Skin epidermis (tissue), 12 donors: ENCODE data around the gene HOOK1.

Source experiments
- H3K27ac ChIP-seq, 21 experiments: fragments of 200-600 bp; sonication (generic) in 11 of 21; one replicate each; pipeline ENCODE4 v1.5.0; 2020; ENCODE audit warnings: mild to moderate bottlenecking in 3 of 21, inconsistent platforms in 2 of 21, moderate library complexity in 2 of 21
- H3K4me3 ChIP-seq, 7 experiments: fragments of 200-600 bp; sonication (generic) in 2 of 7; one replicate each; pipeline ENCODE4 v1.5.0; 2020; ENCODE audit warnings: inconsistent platforms in 2 of 7, mild to moderate bottlenecking in 2 of 7, moderate library complexity in 1 of 7

The HOOK1 gene

DNA sequence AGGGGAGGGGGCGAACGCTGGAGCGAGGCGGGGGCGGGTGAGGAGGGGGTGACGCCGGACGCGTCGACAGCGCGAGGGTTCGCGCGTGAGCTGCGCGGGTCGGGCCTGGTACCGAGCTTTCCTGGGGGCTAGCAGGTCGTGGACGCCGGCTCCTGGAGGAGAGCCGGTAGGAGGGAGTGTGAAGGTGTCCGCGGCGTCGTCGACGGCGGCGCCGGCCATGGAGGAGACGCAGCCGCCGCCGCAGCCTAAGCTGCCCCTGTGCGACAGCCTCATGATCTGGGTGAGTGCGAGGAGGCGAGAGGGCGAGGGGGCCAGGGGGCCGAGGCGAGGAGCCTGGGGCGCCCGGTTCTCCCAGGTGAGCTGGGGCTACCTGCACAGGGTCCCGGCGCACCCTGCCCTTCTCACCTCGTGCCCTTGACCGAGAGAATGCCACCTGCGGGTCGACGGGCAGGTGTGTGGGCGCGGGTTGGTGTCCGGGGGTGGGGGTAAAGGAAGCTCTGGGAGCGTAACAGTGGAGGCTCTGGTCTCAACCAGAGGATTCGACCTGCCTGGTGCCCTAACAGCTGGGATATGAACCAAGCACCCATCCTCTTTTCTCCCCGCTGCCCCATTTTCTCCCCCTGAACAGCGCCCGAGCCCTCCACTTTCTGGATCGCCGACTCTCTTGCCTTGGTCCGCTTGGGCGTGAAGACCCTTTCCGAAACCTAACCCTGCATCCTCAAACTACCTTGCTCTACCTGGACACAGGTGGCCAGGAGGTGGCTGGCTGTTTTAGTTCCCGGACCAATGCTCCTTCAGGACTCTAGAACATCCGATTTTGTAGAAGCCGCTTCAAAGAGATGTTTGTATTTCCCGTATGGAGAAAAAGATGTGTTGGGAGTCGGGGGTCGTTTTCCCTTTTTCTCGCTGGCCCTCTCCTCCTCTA, at the start of gene HOOK1:
Gene HOOK1, plus strand, starts transcription at position 49 of the 925 bp plus-strand sequence. Its CDS starts 169 bp downstream, at position 218.
- Histone ChIP-seq H3K4me3 (peak within 1 kb of the TSS; percentile 33 to 67 (median 51)), H3K27ac (peak within 1 kb of the TSS; percentile 50 to 91 (median 79))

DNA sequence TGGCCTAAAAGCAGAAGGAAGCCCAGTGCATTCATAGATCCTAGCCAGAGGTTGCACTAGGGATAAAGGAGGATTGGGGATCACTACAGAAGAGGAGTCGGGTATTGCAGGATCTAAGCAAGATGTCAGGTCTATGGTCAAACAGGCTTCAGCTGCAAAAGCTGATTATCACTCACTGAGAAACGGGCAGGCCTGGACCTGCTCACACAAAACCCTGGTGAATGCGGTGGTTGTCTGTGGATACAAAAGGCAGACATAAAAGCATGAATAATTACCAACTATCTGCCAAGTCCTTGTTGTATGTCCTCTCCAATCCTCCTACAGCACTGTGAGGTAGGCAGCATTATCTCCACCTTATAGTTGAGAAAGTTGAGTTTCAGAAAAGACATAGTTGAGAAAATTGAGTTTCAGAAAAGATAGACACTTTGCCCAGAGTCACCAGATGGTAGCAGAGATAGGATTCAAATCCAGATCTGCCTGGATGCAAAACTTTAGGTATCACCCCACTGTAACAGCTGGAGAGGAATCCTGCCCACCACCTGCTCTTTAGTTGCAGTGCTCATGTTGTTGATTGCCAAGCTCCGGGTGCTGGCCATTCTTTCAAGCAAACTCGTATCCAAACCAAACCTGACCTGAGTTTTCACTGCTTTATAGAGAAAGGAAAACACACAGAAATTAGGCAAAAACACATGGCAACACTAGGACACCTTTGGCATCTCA, 49.6 kb upstream of the HOOK1 start:
- Histone ChIP-seq H3K27ac (peak overlapping the region in 8 of 21 experiments; percentile 7 to 66 (median 43)), H3K4me3 (no peak overlapping the region)

DNA sequence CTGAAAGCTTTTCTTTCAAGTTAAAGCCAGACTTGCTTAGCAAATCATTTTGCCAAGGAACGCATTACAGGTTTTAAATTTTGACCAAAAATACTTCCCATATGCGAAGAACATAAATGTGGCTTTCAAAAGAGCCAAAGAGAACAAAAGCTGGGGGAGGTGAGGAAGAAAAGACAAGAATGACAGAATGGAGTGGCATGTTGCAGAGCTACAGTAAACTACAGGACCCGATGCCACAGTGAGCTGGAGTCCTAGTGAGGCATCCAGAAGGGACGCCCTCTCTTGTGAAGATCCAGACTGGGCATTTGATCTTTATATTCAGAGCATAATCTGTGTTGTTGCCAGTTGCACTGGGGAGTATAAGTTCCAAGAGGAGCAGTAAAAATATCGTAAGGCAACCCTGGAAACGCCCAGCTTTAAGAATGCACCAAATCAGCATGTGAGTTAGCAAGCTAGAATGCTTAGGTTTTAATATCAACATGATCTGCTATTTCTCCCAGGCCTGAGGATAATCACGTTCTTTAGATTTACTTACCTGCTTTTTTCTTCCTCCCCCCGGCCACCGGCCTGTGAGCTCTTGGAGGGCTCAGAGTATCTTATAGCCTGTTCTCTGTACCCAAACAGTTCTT, 48.4 kb upstream of the HOOK1 start:
- Histone ChIP-seq H3K4me3 (no peak overlapping the region), H3K27ac (peak overlapping the region in 6 of 21 experiments; percentile 18 to 66 (median 42))

DNA sequence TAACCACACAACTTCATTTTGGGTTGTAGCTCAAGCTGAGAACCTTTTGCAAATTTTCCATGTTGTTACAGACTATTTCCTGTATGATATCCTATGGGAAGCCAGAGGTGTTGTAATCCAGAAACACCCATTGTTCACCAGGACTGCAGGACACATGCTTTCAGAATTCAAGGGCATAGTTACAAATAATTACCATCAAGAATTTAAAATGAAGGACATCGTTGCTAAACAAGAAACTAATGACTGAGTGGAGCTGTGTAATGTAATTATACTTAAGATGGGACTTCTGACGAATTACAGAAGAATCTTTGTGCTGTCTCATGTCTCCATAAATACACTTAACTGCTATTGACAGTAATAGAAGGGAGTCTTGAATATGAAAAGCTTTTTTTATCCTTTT, 47.6 kb upstream of the HOOK1 start:
- H3K4me3 ChIP-seq = no peak overlapping the region
- peak overlapping the region in 4 of 21 experiments; percentile 2 to 61 (median 11) for H3K27ac ChIP-seq

DNA sequence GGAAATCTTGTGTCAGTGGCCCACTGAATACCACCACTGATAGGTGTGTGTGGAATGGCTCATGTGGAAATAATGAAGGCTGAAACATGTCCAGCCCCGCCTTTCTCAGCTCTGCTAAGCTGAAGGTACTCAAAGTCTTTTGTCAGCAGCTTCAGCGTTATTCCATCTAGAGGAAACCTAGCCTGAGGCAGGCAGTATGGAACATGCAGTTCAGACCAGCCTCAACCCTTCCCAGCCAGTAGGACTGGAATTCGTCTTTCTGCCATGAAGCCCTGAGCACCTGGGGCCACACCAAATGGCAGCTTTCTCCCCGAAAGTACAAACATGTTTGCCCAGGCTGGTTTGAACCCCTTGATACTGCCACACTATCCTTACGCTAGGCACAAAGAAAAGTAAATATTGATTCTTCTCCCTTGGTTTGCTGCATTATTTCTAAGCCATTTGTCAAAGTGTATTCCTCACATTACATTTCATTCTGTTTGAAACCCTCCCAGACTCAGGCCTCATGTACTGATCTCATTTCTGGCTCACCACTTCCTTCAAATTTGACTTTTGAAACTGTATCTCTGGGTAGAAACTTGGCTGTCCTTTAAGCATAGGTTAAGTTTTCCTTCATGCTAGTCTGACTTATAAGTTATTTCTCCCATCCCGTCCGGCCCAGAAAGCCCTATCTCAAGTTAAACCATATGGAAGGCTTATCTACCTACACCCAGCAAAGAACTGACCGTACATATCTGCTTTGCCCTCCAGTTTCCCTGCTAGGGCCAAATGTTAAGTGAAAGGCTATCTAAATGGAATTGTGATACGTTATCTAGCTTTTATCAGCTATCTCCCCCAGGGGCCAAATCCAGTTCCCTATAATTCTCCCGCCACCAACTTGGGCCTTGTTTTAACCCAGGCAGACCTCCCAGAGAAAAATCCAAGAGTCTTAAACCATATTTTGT, 45.7 kb upstream of the HOOK1 start:
- no peak overlapping the region for H3K4me3 ChIP-seq

DNA sequence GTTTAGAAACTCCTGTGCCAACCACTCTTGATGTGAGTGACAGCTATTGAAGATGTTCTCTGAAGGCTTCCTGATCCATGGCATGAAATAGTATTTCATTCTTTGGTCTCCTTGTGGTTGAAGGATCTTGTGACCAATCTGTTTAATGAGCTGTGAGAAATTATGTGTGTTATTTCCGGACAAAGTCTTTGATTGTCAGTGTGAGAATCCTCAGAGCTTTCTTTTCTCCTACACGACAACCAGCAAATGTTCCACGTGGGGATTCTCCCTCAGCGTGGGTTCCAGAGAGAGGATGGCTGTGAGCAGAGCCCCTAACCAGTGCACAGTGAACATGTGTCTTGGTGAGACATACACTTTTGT, 45.0 kb upstream of the HOOK1 start:
- H3K27ac ChIP-seq = no peak overlapping the region
- no peak overlapping the region for H3K4me3 ChIP-seq

More for the DNA sequence above, 45.7 kb upstream of the HOOK1 start:
- peak overlapping the region in 3 of 21 experiments; percentile 4 to 23 (median 22) for H3K27ac ChIP-seq

DNA sequence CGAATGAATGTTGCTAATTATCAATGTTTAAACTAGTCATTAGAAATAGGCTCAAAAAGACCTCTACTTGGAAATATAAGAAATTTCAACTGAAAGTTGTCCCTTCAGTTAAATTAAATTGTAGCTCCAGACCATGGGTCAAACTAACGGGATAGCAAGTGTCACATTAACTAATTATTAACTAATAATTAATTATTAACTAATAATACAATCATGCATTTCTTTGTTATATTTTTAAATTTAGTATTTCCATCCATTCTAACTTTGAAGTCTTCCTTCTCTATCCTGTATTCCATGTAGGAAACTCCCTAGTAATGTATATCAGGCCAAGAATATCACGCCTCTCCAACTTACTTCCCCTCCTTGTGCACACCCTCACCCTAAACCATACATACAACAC, 43.4 kb upstream of the HOOK1 start:
- no peak overlapping the region for H3K27ac ChIP-seq
- H3K4me3 ChIP-seq = no peak overlapping the region

DNA sequence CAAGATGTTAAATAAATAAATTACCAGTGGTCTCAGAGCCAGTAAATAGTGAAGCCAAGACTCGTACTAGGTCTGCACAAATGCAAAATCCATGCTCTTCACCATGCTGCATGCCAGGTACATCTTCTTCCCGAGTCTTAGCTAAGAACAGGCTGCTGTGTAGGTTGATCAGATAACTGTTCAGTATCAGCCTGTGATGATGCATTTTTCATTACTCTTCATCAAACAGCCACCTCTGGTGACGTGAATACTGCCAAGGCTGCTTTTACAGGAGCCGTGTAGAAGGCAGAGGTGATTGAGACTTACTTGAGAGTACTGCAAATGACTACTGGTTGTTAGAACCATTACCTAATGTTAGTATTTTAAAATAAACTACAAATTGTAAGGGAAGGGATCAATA, 39.3 kb upstream of the HOOK1 start:
- Histone ChIP-seq H3K27ac (no peak overlapping the region), H3K4me3 (no peak overlapping the region)

DNA sequence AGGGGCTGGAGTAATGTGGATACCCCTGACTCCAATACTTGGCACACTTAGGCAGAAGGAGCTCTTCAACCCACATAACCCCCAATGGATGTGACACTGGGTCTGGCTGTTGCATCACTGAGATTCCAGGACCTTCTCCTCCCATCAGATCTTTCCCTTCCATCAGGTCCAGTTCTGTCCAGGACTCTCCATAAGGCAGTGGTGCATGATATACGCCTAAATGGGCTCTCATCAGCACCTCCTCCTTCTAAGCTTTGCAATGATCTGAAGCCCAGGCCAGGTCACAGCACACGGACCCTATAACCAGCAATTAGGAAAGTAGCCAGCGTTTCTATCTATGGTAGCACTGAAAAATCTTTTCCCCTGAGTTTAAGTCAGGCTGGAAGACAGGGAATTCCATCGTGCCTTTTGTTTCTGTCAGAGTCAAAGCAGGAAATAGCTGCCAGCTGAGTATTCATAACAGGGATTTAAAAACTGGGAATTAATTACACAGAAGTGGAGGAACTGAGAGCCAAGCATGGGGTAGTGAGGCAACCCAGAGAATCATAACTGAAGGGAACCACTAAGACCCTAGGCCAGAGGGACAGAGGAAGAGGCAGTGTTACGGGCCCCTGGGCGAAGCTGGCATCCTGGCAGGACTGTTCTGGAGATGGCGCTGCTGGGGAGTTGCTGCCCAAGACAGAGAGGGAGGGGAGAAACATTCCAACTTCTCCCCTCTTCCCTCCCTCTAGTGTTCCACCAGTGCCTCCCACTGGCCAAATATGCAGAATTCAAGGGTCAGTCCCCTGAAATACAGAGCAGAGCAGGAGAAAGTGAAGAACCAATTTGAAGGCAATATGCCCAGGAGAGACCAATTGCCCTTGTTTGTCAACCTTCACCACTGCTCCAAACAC, 37.5 kb upstream of the HOOK1 start:
- H3K4me3 ChIP-seq = no peak overlapping the region
- H3K27ac ChIP-seq = no peak overlapping the region

DNA sequence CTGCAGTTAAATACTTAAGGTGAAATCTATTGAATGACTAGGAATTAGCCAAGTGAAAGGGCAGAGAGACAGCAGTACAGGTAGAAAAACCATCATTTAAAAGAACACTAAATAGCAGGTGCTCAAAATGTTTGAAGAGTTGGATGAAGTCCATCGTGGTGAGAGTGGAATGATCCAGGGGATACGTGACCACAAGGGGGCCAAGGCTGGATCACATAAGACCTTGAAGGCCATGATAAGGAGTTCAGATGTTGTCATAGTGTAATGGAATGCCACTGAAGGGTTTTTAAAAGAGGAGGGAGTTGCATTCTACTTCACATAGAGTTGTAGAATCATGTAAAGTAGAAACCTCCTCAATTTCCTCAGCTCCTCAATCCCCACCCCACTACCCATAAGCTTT, 34.8 kb upstream of the HOOK1 start:
- Histone ChIP-seq H3K27ac (no peak overlapping the region), H3K4me3 (no peak overlapping the region)

DNA sequence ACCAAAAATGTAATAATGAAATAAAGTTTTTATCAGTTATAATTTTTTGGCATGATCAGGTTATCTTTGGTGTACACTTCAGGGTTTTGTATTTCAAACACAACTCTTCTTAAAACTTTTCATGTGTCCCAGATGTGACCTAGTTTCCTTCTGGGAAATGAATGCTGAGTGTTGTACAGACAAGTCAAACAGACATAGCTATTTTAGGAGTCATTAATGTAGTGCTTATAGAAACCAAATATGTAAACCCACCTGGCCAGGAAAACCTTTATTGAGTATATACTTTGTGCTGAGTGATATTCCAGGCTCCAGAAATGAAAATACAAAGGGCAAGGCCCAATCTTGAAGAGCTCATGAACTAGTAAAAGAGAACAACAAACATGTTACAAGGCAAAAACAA, 25.9 kb upstream of the HOOK1 start:
- H3K4me3 ChIP-seq = no peak overlapping the region

DNA sequence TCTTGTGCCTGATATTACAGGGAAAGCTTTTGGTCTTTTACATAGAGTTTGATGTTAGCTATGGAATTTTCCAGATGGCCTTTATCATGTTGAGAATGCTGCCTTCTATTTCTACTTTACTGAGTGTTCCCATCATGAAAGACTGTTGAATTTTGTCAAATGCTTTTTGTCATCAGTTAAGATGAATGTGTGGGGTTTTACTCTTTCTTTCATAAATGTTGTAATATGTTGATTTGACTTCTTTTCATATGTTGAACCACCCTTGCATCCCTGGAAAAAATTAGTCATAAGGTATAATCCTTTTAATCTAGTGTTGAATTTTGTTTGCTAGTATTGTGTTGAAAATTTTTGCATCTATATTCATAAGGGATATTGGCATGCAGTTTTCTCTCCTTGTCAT, 16.1 kb upstream of the HOOK1 start:
- Histone ChIP-seq H3K27ac (no peak overlapping the region), H3K4me3 (no peak overlapping the region)

More for the DNA sequence above, 25.9 kb upstream of the HOOK1 start:
- no peak overlapping the region for H3K27ac ChIP-seq

DNA sequence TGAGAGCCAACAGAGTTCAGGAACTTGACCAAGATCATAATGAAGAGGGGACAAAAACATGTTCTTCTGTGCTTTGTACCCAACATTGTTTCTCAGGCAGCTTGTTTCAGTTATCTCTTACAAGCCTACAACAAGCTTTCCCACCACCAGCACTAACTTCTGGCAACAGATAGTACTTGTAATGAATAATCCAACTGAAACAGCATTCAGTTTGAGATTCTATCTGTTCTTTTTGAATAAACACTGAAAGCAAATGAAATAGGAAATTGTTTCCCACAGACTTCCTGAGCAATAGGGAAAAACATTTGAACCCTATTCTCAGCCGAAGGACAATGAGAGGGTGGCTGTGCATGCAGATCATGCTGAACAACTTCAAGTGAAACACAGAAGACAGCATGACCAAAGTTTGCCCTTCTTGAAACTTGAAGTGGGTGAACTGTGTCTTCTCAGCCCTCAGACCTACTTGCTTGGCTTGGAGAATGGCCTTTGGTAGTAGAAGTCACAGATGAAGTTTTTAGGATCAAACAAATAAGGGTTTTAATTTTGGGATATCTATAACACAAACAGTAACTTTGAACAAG, 11.2 kb upstream of the HOOK1 start:
- H3K27ac ChIP-seq = no peak overlapping the region
- no peak overlapping the region for H3K4me3 ChIP-seq

DNA sequence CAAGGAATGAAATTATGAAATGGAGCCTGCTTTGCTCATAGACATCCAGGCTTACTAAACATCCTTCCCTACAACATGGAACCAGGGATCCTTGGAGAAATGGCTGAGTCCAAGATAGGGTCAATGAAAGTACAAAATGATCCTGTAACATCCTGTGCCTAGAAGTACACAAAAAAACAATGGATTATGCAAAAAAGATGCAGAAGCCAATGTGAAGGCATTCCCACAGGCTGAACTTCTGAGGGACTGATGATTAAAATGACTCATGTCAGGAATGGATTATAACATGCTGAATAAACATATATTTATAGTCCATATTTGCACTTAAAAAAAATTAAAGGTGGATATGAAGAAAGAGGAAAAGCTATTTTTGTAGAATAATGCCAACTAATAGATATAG, 10.4 kb upstream of the HOOK1 start:
- no peak overlapping the region for H3K4me3 ChIP-seq

DNA sequence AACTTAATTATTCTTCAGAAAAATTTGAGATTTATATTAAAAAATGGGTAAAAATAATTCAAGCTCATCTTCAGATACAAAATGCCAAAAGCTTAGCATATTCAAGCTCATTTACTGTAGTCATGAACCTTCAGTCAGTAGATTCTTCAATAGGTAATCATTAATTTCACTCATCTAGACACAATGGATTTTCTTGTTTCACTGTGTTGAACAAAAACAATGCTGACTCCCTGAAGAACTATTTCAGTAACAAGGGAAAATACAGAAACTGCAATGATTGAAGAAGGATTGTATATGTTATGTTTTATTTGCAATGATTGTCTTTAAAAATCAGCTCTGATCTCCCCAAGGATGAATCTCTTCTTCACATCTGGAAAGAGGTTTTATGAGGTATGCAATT, 9.2 kb upstream of the HOOK1 start:
- Histone ChIP-seq H3K27ac (no peak overlapping the region), H3K4me3 (no peak overlapping the region)

More for the DNA sequence above, 10.4 kb upstream of the HOOK1 start:
- no peak overlapping the region for H3K27ac ChIP-seq

DNA sequence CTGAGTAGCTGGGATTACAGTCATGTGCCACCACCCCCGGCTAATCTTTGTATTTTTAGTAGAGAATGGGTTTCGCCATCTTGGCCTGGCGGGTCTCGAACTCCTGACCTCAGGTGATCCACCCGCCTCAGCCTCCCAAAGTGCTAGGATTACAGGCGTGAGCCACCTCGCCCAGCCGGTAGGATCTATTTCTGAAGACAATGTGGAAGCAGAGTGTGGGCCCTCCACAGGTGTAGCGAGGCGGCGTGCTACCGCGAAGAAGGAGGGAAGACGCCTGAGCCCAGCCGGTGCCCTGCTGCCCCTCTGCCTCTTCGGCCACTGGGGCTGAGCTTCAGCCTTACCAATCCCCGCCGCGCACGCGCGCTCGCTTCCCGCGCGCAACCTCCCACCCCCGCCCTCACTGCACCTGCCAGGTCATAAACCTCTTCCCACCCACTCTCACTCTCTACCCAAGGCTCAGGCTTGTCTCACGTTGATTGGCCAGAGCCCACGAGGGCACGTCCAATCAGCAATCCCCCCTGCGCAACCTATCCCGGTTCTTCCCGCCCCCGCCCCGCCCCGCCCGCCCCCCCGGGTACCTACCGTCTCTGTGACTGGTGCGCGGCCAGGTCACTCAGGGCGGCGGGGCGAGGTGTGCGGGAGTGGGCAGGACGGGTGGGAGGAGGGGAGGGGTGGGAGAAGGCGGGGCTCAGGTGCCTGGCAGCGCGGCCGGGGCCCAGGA, 409 bp upstream of the HOOK1 start:
- Histone ChIP-seq H3K4me3 (peak overlapping the region; percentile 33 to 67 (median 51)), H3K27ac (peak overlapping the region; percentile 50 to 91 (median 79))

DNA sequence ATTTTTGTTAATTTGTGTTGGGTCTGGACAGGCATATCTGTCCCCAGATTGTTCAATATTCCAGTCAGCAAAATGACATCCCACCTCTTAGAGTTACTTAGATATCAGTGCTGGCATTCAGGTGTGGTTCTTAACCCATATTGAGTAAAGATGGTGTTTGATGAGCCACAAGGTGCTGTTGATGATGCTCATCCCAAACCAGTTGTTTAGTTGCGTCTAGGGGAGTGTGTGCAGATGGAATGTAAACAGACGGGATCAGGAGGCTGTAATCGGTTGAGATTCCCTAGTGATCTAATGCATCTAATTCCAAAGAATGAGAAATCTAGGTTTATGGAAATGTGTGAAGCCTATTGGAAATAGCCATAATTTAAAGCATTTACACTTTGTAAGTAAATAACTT, 1.1 kb downstream of the HOOK1 start:
- Histone ChIP-seq H3K4me3 (peak overlapping the region in 5 of 7 experiments; percentile 47 to 67 (median 51)), H3K27ac (peak overlapping the region in 7 of 21 experiments; percentile 62 to 91 (median 82))
